D721Med (cell line): ENCODE measurements around the gene ADAMTSL4.
A peak's percentile ranks its signal among the peaks of the same experiment; 100 is the strongest.
"Not testable (repeated sequence)": the region's sequence is repeated elsewhere in the genome, so short reads cannot be mapped to it uniquely, and the experiment has no call there.

Experiments
- DNase-seq: peaks from one replicate; pipeline ENCODE4 v3.0.0; 2011; ENCODE audit warnings: low spot score; ENCODE audit not compliant: insufficient read length
- FAIRE-seq: peaks from 2 replicates; lab custom pipeline; 2011; peaks lifted over from hg19 to GRCh38; lab: Jason Lieb, UNC
- CTCF ChIP-seq: IDR thresholded peaks from 2 replicates; pipeline ENCODE4 v1.5.1; 2012; ENCODE audit warnings: mild to moderate bottlenecking, control low read depth; ENCODE audit not compliant: insufficient read depth; ENCODE audit errors: missing control alignments

ADAMTSL4 gene

GRCh38 chr1:150576794-150577556 lies 27.8 kb downstream of the ADAMTSL4 start:
- no peak for DNase-seq

GRCh38 chr1:150577557-150578271 lies 28.5 kb downstream of the ADAMTSL4 start:
- TF ChIP-seq CTCF: no peak
- FAIRE-seq: no peak
- no peak for DNase-seq

More at GRCh38 chr1:150576794-150577556, 27.8 kb downstream of the ADAMTSL4 start:
- FAIRE-seq: no peak
- TF ChIP-seq CTCF: no peak

- FAIRE-seq (no peak), DNase-seq (no peak)
- TF ChIP-seq CTCF: no peak
Measured at GRCh38 chr1:150578272-150579109, 29.3 kb downstream of the ADAMTSL4 start.

GRCh38 chr1:150579110-150579944 lies 30.1 kb downstream of the ADAMTSL4 start, which contains the start of gene MCL1:
Gene MCL1, minus strand, starts transcription at chr1:150579610. Its CDS starts 80 bp downstream, at chr1:150579530.
- peak; percentile 91 for DNase-seq
- FAIRE-seq: no peak
- TF ChIP-seq CTCF: peak; percentile 2

- DNase-seq: no peak
- no peak for FAIRE-seq
- TF ChIP-seq CTCF: no peak
Measured at GRCh38 chr1:150579945-150580642, 30.9 kb downstream of the ADAMTSL4 start.

GRCh38 chr1:150580966-150581365 lies 31.8 kb downstream of the ADAMTSL4 start:
- DNase-seq, FAIRE-seq: not testable (repeated sequence)

- DNase-seq, FAIRE-seq: not testable (repeated sequence)
Measured at GRCh38 chr1:150581437-150581836, 32.2 kb downstream of the ADAMTSL4 start.

- not testable (repeated sequence) for FAIRE-seq, DNase-seq
Measured at GRCh38 chr1:150581962-150582361, 32.8 kb downstream of the ADAMTSL4 start.
